Tibial nerve (tissue), 3 donors: ENCODE measurements around the gene RPRM.

Source experiments
- POLR2A ChIP-seq, 2 donors: fragments of 450-650 bp; IDR thresholded peaks; one replicate each; pipeline ENCODE4 v1.6.1; 2017; ENCODE audit warnings: antibody characterized with exemption in 2 of 2, mild to moderate bottlenecking in 2 of 2, moderate library complexity in 2 of 2
- TF ChIP-seq, protein P1 (sequence below), 5 experiments: fragments of 200-600 bp in 3 of 5; fragments of 450-650 bp in 2 of 5; sonication (generic) in 3 of 5; IDR thresholded peaks; one replicate each; pipeline ENCODE4 v1.5.1; 2016 to 2019; ENCODE audit warnings: antibody characterized with exemption in 5 of 5, mild to moderate bottlenecking in 3 of 5, moderate library complexity in 2 of 5

DNA sequence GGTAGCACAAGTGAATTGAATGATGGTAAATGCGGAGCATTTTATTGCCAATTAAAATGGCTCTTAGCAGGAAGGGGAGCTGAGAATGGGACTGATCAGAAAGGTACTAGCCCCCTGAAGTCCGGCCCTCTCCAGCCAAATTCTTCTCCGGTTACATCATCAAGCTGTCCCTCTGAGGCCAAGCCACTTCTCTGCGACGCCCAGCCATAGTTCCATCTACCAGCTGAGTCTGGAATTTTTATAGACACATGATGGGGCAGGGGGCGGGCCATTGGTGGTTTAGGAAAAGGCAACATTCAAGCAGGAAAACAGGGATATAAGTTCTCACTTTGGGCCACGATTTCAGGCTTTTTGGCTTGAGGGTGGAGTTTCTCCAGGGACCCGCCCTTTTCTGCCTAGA lies 22.7 kb downstream of the RPRM start:
- TF ChIP-seq, protein P1, sequence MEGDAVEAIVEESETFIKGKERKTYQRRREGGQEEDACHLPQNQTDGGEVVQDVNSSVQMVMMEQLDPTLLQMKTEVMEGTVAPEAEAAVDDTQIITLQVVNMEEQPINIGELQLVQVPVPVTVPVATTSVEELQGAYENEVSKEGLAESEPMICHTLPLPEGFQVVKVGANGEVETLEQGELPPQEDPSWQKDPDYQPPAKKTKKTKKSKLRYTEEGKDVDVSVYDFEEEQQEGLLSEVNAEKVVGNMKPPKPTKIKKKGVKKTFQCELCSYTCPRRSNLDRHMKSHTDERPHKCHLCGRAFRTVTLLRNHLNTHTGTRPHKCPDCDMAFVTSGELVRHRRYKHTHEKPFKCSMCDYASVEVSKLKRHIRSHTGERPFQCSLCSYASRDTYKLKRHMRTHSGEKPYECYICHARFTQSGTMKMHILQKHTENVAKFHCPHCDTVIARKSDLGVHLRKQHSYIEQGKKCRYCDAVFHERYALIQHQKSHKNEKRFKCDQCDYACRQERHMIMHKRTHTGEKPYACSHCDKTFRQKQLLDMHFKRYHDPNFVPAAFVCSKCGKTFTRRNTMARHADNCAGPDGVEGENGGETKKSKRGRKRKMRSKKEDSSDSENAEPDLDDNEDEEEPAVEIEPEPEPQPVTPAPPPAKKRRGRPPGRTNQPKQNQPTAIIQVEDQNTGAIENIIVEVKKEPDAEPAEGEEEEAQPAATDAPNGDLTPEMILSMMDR (IDR thresholded peaks at IDR 0.05): no peak
- no peak for TF ChIP-seq POLR2A (IDR thresholded peaks at IDR 0.05)
